ENCODE data around the gene BFSP2.
"Not testable (repeated sequence)": the region's sequence is repeated elsewhere in the genome, so short reads cannot be mapped to it uniquely, and the experiment has no call there.

BFSP2 gene

GRCh38 chr3:133463347-133463860 is 63.5 kb downstream of the BFSP2 start:
- no peaks in the 10 kb centered on the region for H3K9me3 Mint-ChIP-seq
- no peak overlapping the region for H3K4me3 Mint-ChIP-seq
- H3K4me1 Mint-ChIP-seq = peaks cover 60% of the 10 kb centered on the region
- H3K36me3 Mint-ChIP-seq = no peaks in the 10 kb centered on the region
- no peak overlapping the region for H3K27ac Mint-ChIP-seq
- DNase-seq = no peak
- no peaks in the 10 kb centered on the region for H3K27me3 Mint-ChIP-seq
- CTCF ChIA-PET = interaction anchor here (1.1 kb wide), 1 partner anchor 197 kb away, joined by 3 read pairs; no protein-coding TSS in a partner anchor

DNA sequence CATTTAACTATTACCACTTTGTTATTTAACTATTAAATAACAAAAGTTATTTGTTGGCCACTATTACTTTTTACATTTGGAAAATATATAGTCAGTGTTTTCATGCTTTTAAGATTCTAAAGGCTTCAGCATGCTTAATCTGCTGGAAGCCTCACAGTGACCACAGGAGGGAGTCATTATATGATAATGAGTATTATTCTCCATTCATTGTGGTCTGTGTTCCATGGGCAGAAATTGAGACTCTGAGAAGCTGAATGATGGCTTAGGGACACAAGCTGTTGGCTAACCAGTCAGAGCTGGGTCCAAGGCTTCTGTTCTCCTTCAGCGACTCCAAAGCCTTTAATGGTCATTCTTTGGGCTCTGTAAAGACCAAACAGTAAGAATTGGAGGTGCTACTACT is 64.7 kb downstream of the BFSP2 start:
- CTCF ChIA-PET = interaction anchor here (0.7 to 1.3 kb wide), 5 partner anchors 12 to 196 kb away, joined by 3 to 5 read pairs (median 3); no protein-coding TSS in a partner anchor

DNA sequence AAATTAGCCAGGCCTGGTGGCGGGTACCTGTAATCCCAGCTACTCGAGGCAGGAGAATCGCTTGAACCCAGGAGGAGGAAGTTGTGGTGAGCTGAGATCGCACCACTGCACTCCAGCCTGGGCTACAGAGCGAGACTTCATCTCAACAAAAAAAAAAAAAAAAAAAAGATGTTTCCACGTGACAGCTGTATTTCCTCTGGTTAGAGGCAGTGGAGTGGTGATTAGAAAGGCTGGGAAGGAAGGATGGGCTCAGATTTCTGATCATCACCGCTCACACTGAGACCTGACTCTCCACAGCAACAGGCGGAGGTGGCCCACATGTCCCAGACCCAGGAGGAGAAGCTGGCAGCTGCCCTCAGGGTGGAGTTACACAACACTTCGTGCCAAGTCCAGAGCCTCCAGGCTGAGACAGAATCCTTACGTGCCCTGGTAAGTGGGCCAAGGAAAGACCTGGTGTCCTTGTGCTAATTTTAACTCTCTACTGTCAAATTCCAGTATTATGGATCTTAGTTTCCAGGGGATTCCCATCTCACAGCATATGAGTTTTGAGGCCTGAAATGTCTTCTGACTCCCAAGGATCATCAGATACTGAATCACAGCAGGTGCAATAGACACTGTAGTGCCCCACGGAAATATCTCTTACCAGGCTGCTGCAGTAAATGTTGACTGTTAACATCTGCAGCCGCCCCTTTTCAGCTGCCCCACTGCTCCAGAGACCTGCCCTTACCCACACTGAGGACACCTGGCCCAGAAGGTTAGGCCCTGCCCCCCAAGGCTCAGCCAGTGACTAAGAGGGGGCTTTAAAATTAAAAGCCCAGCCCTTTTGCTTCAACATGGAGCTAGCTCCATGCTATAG is 66.9 kb downstream of the BFSP2 start:
- DNase-seq = peak; percentile 49
- H3K36me3 Mint-ChIP-seq = no peaks in the 10 kb centered on the region
- no peaks in the 10 kb centered on the region for H3K9me3 Mint-ChIP-seq
- H3K4me3 Mint-ChIP-seq = no peak overlapping the region
- H3K27ac Mint-ChIP-seq = peak overlapping the region; percentile 12
- H3K27me3 Mint-ChIP-seq = no peaks in the 10 kb centered on the region
- CTCF ChIA-PET = interaction anchor here (0.9 to 2.8 kb wide), 7 partner anchors 8 to 113 kb away, joined by 3 to 11 read pairs (median 6); no protein-coding TSS in a partner anchor
- peaks cover 46% of the 10 kb centered on the region for H3K4me1 Mint-ChIP-seq

More for the DNA sequence above, 64.7 kb downstream of the BFSP2 start:
- Mint-ChIP-seq H3K9me3 (no peaks in the 10 kb centered on the region), H3K27me3 (no peaks in the 10 kb centered on the region), H3K4me3 (no peak overlapping the region), H3K4me1 (peaks cover 61% of the 10 kb centered on the region), H3K27ac (no peak overlapping the region), H3K36me3 (no peaks in the 10 kb centered on the region)
- DNase-seq = no peak

- H3K36me3 Mint-ChIP-seq = no peaks in the 10 kb centered on the region
- no peak for DNase-seq
- CTCF ChIA-PET = interaction anchor here (1.1 to 2.8 kb wide), 6 partner anchors 11 to 107 kb away, joined by 3 to 11 read pairs (median 5); no protein-coding TSS in a partner anchor
- peaks cover 41% of the 10 kb centered on the region for H3K4me1 Mint-ChIP-seq
- H3K27me3 Mint-ChIP-seq = no peaks in the 10 kb centered on the region
- no peaks in the 10 kb centered on the region for H3K9me3 Mint-ChIP-seq
- H3K27ac Mint-ChIP-seq = no peak overlapping the region
- H3K4me3 Mint-ChIP-seq = no peak overlapping the region
Measured at GRCh38 chr3:133467780-133468179, 67.9 kb downstream of the BFSP2 start.

DNA sequence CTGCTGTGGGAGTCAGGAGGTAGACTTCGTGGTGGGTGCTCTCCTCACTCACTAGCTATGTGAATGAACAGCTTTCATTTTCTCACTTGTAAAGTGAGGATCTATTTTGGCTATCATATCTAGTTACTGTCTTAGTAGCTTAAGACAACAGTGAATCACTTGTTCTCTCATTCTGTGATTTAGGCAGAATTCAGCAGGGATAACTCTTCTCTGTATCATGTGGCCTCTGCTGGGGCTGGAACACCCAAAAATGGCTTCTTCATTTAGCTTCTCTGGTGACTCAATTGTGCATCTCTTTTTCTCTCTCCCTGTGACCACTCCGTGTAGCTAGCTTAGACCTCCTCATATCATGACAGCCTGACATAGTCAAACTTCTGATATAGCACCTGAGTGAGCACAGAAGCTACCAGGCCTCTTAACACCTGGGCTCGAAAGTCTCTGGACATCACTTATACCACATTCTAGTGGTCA is 68.4 kb downstream of the BFSP2 start:
- no peak overlapping the region for H3K27ac Mint-ChIP-seq
- CTCF ChIA-PET = interaction anchor here (1.1 to 2.8 kb wide), 6 partner anchors 11 to 107 kb away, joined by 3 to 11 read pairs (median 5); no protein-coding TSS in a partner anchor
- H3K9me3 Mint-ChIP-seq = no peaks in the 10 kb centered on the region
- no peaks in the 10 kb centered on the region for H3K36me3 Mint-ChIP-seq
- peaks cover 39% of the 10 kb centered on the region for H3K4me1 Mint-ChIP-seq
- no peaks in the 10 kb centered on the region for H3K27me3 Mint-ChIP-seq
- H3K4me3 Mint-ChIP-seq = no peak overlapping the region
- no peak for DNase-seq

DNA sequence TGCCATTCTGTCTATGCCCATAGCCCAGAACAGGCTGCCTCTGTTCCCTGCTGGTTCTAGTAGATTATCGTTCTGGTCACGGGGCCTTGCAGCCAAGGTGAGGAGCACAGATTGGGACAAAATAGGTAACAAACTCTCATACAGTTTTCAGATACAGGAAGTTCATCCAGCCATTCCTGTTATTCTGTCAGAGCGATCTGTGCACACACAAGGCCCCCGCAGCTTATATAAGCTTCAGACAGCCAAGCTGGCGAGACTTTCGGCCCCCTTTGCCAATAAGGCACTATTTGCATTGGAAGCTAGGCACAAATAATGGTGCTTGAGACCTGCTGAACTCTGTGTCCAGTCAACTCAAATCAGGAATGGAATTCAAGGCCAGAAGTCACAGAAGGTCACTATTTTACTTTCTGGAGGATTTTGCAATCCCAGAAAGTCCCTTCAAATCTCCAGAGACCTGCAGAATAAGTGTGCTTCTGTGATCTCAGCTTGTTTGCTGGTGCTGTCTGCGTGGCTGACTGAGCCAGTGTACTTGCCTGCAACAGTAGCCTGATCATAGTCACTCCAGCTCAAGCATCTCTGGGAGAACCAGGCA is 69.4 kb downstream of the BFSP2 start:
- Mint-ChIP-seq H3K27ac (no peak overlapping the region), H3K9me3 (no peaks in the 10 kb centered on the region), H3K27me3 (no peaks in the 10 kb centered on the region), H3K4me3 (no peak overlapping the region), H3K4me1 (peaks cover 34% of the 10 kb centered on the region), H3K36me3 (no peaks in the 10 kb centered on the region)
- no peak for DNase-seq
- CTCF ChIA-PET = interaction anchor here (2.8 kb wide), 1 partner anchor 12 kb away, joined by 11 read pairs; no protein-coding TSS in a partner anchor

DNA sequence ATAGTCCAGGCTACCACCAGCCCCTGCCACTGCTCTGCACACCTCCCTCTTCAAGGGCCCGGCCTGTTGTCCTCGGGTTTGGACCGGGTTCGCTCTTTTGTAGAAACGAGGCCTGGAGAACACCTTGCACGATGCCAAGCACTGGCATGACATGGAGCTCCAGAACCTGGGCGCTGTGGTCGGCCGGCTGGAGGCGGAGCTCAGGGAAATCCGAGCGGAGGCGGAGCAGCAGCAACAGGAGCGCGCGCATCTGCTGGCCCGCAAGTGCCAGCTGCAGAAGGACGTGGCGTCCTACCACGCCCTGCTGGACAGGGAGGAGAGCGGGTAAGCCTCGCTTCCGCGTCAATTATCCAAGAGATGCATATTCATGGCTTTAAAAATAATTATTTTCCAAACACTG is 72.4 kb downstream of the BFSP2 start:
- no peak overlapping the region for H3K27ac Mint-ChIP-seq
- no peak for DNase-seq

DNA sequence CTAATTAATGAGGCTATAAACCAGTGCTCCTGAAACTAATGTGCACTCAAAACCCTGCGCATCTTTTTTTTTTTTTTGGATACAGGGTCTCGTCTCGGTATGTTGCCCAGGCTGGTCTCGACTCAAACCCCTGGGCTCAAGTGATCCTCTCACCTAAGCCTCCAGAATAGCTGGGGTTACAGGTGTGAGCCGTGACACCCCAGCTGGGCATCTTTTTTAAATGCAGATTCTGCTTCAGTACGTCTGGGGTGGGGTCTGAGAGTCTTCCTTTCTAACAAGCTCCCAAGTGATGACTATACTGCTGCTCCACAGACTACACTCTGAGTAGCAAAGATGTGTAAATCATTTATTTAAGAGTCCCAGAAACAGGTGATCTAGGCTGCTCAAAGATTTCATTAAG is 73.0 kb downstream of the BFSP2 start:
- H3K4me1 Mint-ChIP-seq = peaks cover 49% of the 10 kb centered on the region
- H3K36me3 Mint-ChIP-seq = no peaks in the 10 kb centered on the region
- CTCF ChIA-PET = interaction anchor here (0.6 to 2.9 kb wide), 2 partner anchors 13 to 360 kb away, joined by 3 to 7 read pairs; no protein-coding TSS in a partner anchor
- no peak overlapping the region for H3K4me3 Mint-ChIP-seq
- no peak overlapping the region for H3K27ac Mint-ChIP-seq
- no peaks in the 10 kb centered on the region for H3K27me3 Mint-ChIP-seq
- no peak for DNase-seq
- H3K9me3 Mint-ChIP-seq = no peaks in the 10 kb centered on the region

More for the DNA sequence above, 72.4 kb downstream of the BFSP2 start:
- Mint-ChIP-seq H3K4me1 (peaks cover 48% of the 10 kb centered on the region), H3K27me3 (no peaks in the 10 kb centered on the region), H3K36me3 (no peaks in the 10 kb centered on the region), H3K4me3 (no peak overlapping the region), H3K9me3 (no peaks in the 10 kb centered on the region)
- CTCF ChIA-PET = no interaction called here

- H3K27ac Mint-ChIP-seq = peak overlapping the region; percentile 4
- not testable (repeated sequence) for H3K27me3 Mint-ChIP-seq
Measured at GRCh38 chr3:133473472-133474191, 73.8 kb downstream of the BFSP2 start.

GRCh38 chr3:133474251-133474801 is 74.5 kb downstream of the BFSP2 start:
- H3K4me3 Mint-ChIP-seq = no peak overlapping the region
- H3K4me1 Mint-ChIP-seq = peaks cover 56% of the 10 kb centered on the region
- CTCF ChIA-PET = interaction anchor here (0.7 to 2.9 kb wide), 10 partner anchors 9 to 127 kb away, joined by 3 to 17 read pairs (median 4); no protein-coding TSS in a partner anchor
- peak overlapping the region; percentile 82 for H3K27ac Mint-ChIP-seq
- no peak for DNase-seq
- no peaks in the 10 kb centered on the region for H3K9me3 Mint-ChIP-seq
- no peaks in the 10 kb centered on the region for H3K36me3 Mint-ChIP-seq
- no peaks in the 10 kb centered on the region for H3K27me3 Mint-ChIP-seq

More at GRCh38 chr3:133473472-133474191, 73.8 kb downstream of the BFSP2 start:
- H3K36me3 Mint-ChIP-seq, H3K4me3 Mint-ChIP-seq, DNase-seq, H3K9me3 Mint-ChIP-seq: not testable (repeated sequence)
- CTCF ChIA-PET = interaction anchor here (0.6 to 2.9 kb wide), 5 partner anchors 8 to 359 kb away, joined by 3 to 17 read pairs (median 7); no protein-coding TSS in a partner anchor
- peaks cover 51% of the 10 kb centered on the region for H3K4me1 Mint-ChIP-seq

DNA sequence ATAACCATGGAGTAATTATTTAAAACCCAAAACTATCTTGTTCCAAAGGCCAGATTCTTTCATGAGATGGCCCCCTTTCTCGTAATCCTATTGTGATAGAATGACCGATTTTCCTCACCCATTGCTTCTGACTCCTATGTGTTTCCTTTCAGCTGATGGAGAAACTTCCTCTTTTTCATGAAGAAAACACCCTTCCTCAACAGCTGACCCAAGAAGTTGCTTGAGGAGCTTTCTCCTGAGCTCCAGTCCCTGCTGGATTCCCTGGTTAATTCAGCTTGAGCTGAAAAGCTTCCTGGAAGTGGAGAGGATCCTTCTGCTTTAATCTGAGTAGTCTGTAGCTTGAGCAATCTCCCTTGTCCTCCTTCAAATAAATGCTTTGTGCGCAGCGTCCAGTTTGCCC is 75.0 kb downstream of the BFSP2 start:
- Mint-ChIP-seq H3K27ac (peak overlapping the region; percentile 82), H3K9me3 (no peaks in the 10 kb centered on the region), H3K27me3 (no peaks in the 10 kb centered on the region), H3K4me3 (no peak overlapping the region), H3K36me3 (no peaks in the 10 kb centered on the region), H3K4me1 (peaks cover 60% of the 10 kb centered on the region)
- no peak for DNase-seq
- CTCF ChIA-PET = interaction anchor here (0.7 to 2.9 kb wide), 10 partner anchors 9 to 127 kb away, joined by 3 to 17 read pairs (median 4); no protein-coding TSS in a partner anchor

DNA sequence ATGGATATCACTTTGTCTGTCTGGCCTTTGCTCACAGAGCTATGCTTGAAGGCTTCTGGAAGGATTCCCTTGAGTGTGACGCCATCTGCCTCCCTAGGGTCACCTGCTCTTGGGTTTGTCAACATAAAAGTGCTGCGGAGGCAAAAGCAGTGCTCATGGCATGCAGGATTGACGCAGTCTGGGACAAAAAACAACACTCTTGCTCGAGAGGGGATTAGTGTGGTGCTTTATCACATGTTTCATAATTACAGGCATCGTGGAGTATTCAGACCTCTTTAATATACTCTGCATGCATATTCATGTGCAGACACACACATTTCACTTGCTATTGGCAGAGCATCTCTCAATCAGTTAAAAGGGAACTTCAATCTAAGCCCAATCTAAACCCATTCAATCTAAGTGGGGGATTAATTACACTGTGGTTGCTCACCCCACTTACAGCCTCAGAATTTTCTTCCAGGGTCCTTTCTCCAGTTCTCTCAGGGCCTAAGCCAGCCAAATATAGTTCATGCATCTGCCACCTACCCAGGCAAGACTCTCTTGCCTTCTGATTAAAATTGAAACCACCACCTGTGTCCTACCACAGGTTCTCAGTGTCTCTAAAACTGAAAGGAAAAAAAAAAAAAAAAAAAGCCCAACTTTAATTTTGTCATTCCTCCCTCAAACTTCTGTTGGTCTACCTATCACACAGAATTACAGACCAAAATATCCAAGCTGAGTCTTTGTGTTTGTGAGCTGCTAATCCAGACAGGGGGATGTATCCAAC is 75.6 kb downstream of the BFSP2 start:
- CTCF ChIA-PET = interaction anchor here (0.6 to 2.9 kb wide), 11 partner anchors 10 to 126 kb away, joined by 3 to 17 read pairs (median 4); no protein-coding TSS in a partner anchor
- Mint-ChIP-seq H3K9me3 (no peaks in the 10 kb centered on the region), H3K4me1 (peaks cover 67% of the 10 kb centered on the region), H3K27ac (peak overlapping the region; percentile 82), H3K4me3 (no peak overlapping the region), H3K27me3 (no peaks in the 10 kb centered on the region), H3K36me3 (no peaks in the 10 kb centered on the region)
- peak; percentile 48 for DNase-seq

Measured in activated naive CD4-positive, alpha-beta T cell treated with anti-CD3 and anti-CD28 coated beads, Interleukin-2, amount 10 ng/mL, durations not matched to agents 7 days and 5 days (primary cell).